GM12891 (cell line): ENCODE measurements around the gene DNAJC25.

Source experiments
- PAX5 ChIP-seq: IDR thresholded peaks from 2 replicates; pipeline ENCODE4 v1.6.1; 2011; ENCODE audit warnings: low read length, moderate library complexity, mild to moderate bottlenecking; ENCODE audit not compliant: insufficient read depth, severe bottlenecking
- POLR2A ChIP-seq: IDR thresholded peaks from 2 replicates; pipeline ENCODE4 v1.6.1; 2011; ENCODE audit warnings: low read depth, low read length, control low read depth
- POLR2AphosphoS5 ChIP-seq: IDR thresholded peaks from 2 replicates; pipeline ENCODE4 v1.6.1; 2011; ENCODE audit warnings: low read depth, low read length, control low read depth
- POU2F2 ChIP-seq: IDR thresholded peaks from 2 replicates; pipeline ENCODE4 v1.6.1; 2011; ENCODE audit warnings: low read depth, mild to moderate bottlenecking, control low read depth, low read length, moderate library complexity
- SPI1 ChIP-seq: IDR thresholded peaks from 2 replicates; pipeline ENCODE4 v1.6.1; 2011; ENCODE audit warnings: low read depth, low read length, control low read depth
- TAF1 ChIP-seq: IDR thresholded peaks from 2 replicates; pipeline ENCODE4 v1.6.1; 2011; ENCODE audit warnings: low read depth, low read length, control low read depth

DNA sequence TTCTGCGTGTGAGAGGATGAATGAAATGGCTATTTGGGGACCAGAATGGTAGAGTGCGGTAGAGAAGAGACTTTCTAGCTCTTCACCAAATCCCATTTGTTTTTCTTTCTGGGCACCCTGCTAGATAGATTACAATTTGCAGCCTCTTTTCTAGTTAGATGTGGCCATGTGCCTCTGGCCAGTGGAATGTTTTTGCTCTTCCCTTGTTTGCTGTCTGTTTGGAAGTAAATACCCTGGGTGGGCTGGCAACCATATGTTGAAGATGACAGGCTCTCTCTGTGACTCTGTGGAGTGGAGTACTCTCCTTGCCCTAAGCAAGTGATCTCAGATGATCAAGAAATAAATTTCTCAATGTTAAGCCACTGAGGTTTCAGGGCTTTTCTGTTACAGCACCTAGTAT, 43.2 kb downstream of the DNAJC25 start:
- TF ChIP-seq POLR2AphosphoS5, result no peak
- TF ChIP-seq POLR2A, result no peak
- no peak for TF ChIP-seq TAF1
- no peak for TF ChIP-seq SPI1
- no peak for TF ChIP-seq POU2F2
- no peak for TF ChIP-seq PAX5
